Cardiac septum (tissue), 1 donor: Measurements from ENCODE around the gene UBE2E2. TPM values are rescaled to one million over a fixed set of nuclear protein-coding genes. Genes with fewer than 3 reads are reported as not detected.

Experiments used
- DNase-seq: peaks from one replicate; pipeline ENCODE4 v3.0.0-alpha.2; 2020; ENCODE audit warnings: low spot score
- intact Hi-C: fragments of 100-400 bp; cut with DNase I; formaldehyde crosslinking; loops from one replicate; pipeline ENCODE4 v1.14.0; 2022
- total RNA-seq: library from RNA; stranded (reverse); fragmentation: NEBNext Ultra II Directional; extraction: Animal tissue kit (Norgen Biotek cat#: 25700); gene quantifications from one replicate; pipeline ENCODE4 v1.2.1, GENCODE V29; 2021
- donor health status: DM: no; HTN: no; CAD: no.

UBE2E2 gene
- total RNA-seq, 1 donor from 2014 or later: 48.1 TPM

GRCh38 chr3:23264413-23264812 lies 61.3 kb downstream of the UBE2E2 start:
- no peak for DNase-seq
- intact Hi-C loops: no loop called here

- DNase-seq: no peak
- intact Hi-C loops: no loop called here
Measured at GRCh38 chr3:23270423-23270822, 67.3 kb downstream of the UBE2E2 start.

- intact Hi-C loops: no loop called here
- DNase-seq: no peak
Measured at GRCh38 chr3:23271876-23272741, 69.0 kb downstream of the UBE2E2 start.

GRCh38 chr3:23272820-23273219 lies 69.7 kb downstream of the UBE2E2 start:
- intact Hi-C loops: no loop called here
- DNase-seq: no peak

- intact Hi-C loops: no loop called here
- DNase-seq: no peak
Measured at GRCh38 chr3:23275061-23275460, 71.9 kb downstream of the UBE2E2 start.

GRCh38 chr3:23275814-23276213 lies 72.7 kb downstream of the UBE2E2 start:
- intact Hi-C loops: no loop called here

GRCh38 chr3:23276913-23277658 lies 74.0 kb downstream of the UBE2E2 start:
- no peak for DNase-seq
- intact Hi-C loops: no loop called here

More at GRCh38 chr3:23275814-23276213, 72.7 kb downstream of the UBE2E2 start:
- no peak for DNase-seq

GRCh38 chr3:23277688-23278087 lies 74.6 kb downstream of the UBE2E2 start:
- DNase-seq: no peak
- intact Hi-C loops: no loop called here

GRCh38 chr3:23283625-23284024 lies 80.5 kb downstream of the UBE2E2 start:
- intact Hi-C loops: no loop called here
- no peak for DNase-seq

- intact Hi-C loops: no loop called here
- DNase-seq: no peak
Measured at GRCh38 chr3:23288286-23288685, 85.2 kb downstream of the UBE2E2 start.

GRCh38 chr3:23288715-23289114 lies 85.6 kb downstream of the UBE2E2 start:
- DNase-seq: no peak
- intact Hi-C loops: no loop called here

GRCh38 chr3:23292432-23292831 lies 89.3 kb downstream of the UBE2E2 start:
- intact Hi-C loops: no loop called here

GRCh38 chr3:23294770-23295387 lies 91.8 kb downstream of the UBE2E2 start:
- intact Hi-C loops: no loop called here
- DNase-seq: no peak

More at GRCh38 chr3:23292432-23292831, 89.3 kb downstream of the UBE2E2 start:
- DNase-seq: no peak

GRCh38 chr3:23301819-23302218 lies 98.7 kb downstream of the UBE2E2 start:
- intact Hi-C loops: no loop called here

GRCh38 chr3:23302271-23302670 lies 99.1 kb downstream of the UBE2E2 start:
- intact Hi-C loops: no loop called here

More at GRCh38 chr3:23301819-23302218, 98.7 kb downstream of the UBE2E2 start:
- no peak for DNase-seq

GRCh38 chr3:23303601-23304217 lies 100.6 kb downstream of the UBE2E2 start:
- no peak for DNase-seq
- intact Hi-C loops: no loop called here

More at GRCh38 chr3:23302271-23302670, 99.1 kb downstream of the UBE2E2 start:
- no peak for DNase-seq

GRCh38 chr3:23304424-23304823 lies 101.3 kb downstream of the UBE2E2 start:
- intact Hi-C loops: no loop called here

GRCh38 chr3:23308986-23309625 lies 106.0 kb downstream of the UBE2E2 start:
- no peak for DNase-seq
- intact Hi-C loops: no loop called here

More at GRCh38 chr3:23304424-23304823, 101.3 kb downstream of the UBE2E2 start:
- no peak for DNase-seq

GRCh38 chr3:23312866-23313265 lies 109.7 kb downstream of the UBE2E2 start:
- intact Hi-C loops: no loop called here
- no peak for DNase-seq
